ENCODE data around the gene CERT1. TPM values are rescaled to one million over a fixed set of nuclear protein-coding genes. Genes with fewer than 3 reads are reported as not detected.

CERT1 gene
- total RNA-seq (2014; rRNA removed; shearing (Covaris generic)): 10.6 and 16.2 TPM in 2 replicates

GRCh38 chr5:75511435-75512382 lies at the start of gene CERT1, which contains the start of gene POLK:
TSS of gene CERT1 (minus strand) at chr5:75511629. CDS start at chr5:75511207, 422 bp downstream.
TSS of gene POLK (plus strand) at chr5:75511891.

GRCh38 chr5:75336615-75337336 lies 174.7 kb downstream of the CERT1 start, which contains the start of gene HMGCR:
TSS of gene HMGCR (plus strand) at chr5:75337220. CDS start at chr5:75342606, 5,386 bp downstream.

Small RNA genes within 50 kb of the gene (small RNA-seq; reads per million reads assigned to genes)
- not detected for gene RNU7-175P

Other genes starting within 250 kb of the CERT1 start
- 53.4 and 55.0 TPM in 2 replicates for gene HMGCR, start 174.4 kb downstream of the CERT1 start, total RNA-seq (2014; rRNA removed; shearing (Covaris generic))
- 14.7 and 17.1 TPM in 2 replicates for gene POLK, start 262 bp upstream of the CERT1 start, total RNA-seq (2014; rRNA removed; shearing (Covaris generic))
- gene ANKDD1B, start 99.8 kb upstream of the CERT1 start, total RNA-seq (2014; rRNA removed; shearing (Covaris generic)): 0.11 and 0.64 TPM in 2 replicates
- 9.0 and 11.0 TPM in 2 replicates for gene POC5, start 205.8 kb upstream of the CERT1 start, total RNA-seq (2014; rRNA removed; shearing (Covaris generic))

Data from A375 (cell line).